Activated CD4-positive, alpha-beta T cell treated with anti-CD3 and anti-CD28 coated beads, Interleukin-2, amount 10 ng/mL, durations not matched to agents 24 days and 14 days (primary cell): ENCODE measurements around the gene CNDP1. TPM values are rescaled to one million over a fixed set of nuclear protein-coding genes. Genes with fewer than 3 reads are reported as not detected.

Source experiments
- DNase-seq: peaks from one replicate; pipeline ENCODE4 v3.0.0; 2022
- H3K27ac Mint-ChIP-seq: one replicate; pipeline ENCODE4 v1.8.0; 2022; ENCODE audit warnings: mild to moderate bottlenecking, mixed read lengths
- H3K27me3 Mint-ChIP-seq: one replicate; pipeline ENCODE4 v1.8.0; 2022; ENCODE audit warnings: mixed read lengths
- H3K36me3 Mint-ChIP-seq: one replicate; pipeline ENCODE4 v1.8.0; 2022; ENCODE audit warnings: low read depth, mild to moderate bottlenecking, mixed read lengths
- H3K4me1 Mint-ChIP-seq: one replicate; pipeline ENCODE4 v1.8.0; 2021; ENCODE audit warnings: mixed read lengths
- H3K4me3 Mint-ChIP-seq: one replicate; pipeline ENCODE4 v1.8.0; 2022; ENCODE audit warnings: mild to moderate bottlenecking, moderate library complexity, mixed read lengths
- H3K9me3 Mint-ChIP-seq: one replicate; pipeline ENCODE4 v1.8.0; 2021; ENCODE audit warnings: mixed read lengths
- intact Hi-C: fragments of 100-400 bp; cut with micrococcal nuclease; formaldehyde crosslinking; loops from one replicate; pipeline ENCODE4 v1.15.1; 2023
- total RNA-seq: library from RNA; stranded (reverse); gene quantifications from 2 replicates; pipeline ENCODE4 v1.2.3, GENCODE V29; 2022

CNDP1 gene
- total RNA-seq, 1 donor from 2014 or later = not detected

DNA sequence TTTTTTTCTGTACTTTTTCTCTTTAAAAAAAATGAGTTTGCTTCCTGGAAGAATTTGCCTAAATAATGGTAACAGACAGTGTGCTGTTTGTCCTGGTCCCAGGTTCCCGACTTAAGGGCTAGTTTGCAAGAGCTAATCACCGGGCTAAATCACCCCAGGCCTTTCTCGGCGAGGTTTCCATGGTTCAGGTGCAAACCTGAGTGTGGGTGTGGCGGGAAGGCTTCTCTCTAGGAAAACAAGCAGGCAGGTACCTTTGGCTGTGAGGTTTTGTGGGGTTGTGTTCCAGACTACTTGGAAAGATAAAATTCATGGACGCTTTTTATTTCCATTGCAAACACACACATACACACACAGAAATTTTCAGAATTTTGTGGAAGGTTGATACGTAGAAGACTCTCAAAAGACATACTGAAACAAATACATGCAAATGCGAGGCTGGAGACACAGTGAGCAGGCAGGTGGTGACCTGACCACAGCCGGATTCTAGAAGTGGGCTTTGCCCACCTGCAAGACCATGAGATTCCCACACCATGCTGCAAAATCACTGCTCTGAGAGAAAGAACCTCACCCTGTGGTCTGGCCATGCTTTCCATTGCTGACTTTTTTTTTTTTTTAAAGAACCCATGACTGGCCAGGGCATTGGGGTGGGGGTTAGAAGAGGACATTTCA lies 815 bp downstream of the CNDP1 start:
- H3K27ac Mint-ChIP-seq = no peak overlapping the region
- peaks cover 10% of the 10 kb centered on the region for H3K27me3 Mint-ChIP-seq
- no peaks in the 10 kb centered on the region for H3K4me1 Mint-ChIP-seq
- no peak overlapping the region for H3K4me3 Mint-ChIP-seq
- no peaks in the 10 kb centered on the region for H3K36me3 Mint-ChIP-seq
- intact Hi-C loops = no loop called here
- H3K9me3 Mint-ChIP-seq = no peaks in the 10 kb centered on the region
- no peak for DNase-seq

DNA sequence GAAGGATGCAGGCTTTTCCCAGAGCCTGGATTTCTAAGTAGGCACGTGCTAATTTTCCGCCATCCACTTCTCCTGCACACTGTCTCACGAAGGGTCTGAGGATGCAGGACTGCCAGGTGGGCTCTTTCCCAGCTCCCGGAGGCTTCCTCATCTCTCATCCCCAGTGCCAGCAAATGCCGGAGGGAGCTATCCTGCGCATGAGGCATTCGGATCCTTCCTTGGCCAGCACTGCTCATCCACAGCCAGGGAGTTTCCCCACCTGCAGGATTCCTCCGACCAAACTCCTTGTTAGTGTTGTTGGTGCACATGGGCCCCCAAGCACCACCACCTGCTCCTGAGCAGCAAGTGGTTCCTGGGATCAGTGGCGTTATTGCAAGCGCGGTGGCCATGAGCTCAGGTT lies 5.0 kb downstream of the CNDP1 start:
- no peak for DNase-seq
- Mint-ChIP-seq H3K36me3 (no peaks in the 10 kb centered on the region), H3K27me3 (peaks cover 8% of the 10 kb centered on the region), H3K4me1 (no peaks in the 10 kb centered on the region), H3K27ac (no peak overlapping the region), H3K4me3 (no peak overlapping the region), H3K9me3 (no peaks in the 10 kb centered on the region)
- intact Hi-C loops = no loop called here

DNA sequence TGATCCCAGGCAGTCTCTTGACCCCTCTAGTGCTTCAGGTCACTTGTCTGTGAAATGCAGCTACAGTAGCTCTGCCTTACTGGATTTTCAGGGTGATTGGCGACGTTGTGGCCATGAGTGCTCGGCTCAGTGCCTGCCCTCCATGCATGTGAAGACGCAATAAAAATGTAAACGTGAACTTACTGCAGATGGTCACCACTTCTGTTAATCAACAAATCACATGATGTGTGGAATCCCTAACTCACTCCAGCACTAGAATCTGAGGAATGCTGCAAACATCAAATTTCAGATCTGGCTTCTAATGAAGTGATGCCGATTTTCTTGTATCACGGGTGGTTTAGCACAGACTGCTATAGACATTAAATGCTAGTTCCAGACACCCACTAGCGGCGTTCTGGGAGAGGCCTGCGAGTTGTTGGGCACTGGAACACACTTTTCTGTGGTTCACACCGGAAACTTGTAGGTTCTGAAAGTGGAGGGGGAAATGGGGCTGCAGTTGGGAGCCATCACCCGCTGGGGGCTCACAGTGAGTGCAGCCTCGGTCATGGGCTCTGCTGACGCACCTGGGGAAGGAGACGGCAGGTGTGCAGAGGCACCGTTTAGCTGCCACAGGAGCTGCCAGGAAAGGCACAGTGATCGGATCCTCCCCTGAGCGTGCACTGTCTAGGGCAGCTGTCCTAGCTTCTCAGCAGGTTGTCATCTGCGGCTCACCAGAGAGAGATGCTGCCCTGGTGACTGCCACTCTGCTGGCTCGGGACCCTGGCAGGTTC lies 6.5 kb downstream of the CNDP1 start:
- Mint-ChIP-seq H3K9me3 (no peaks in the 10 kb centered on the region), H3K36me3 (no peaks in the 10 kb centered on the region), H3K4me1 (no peaks in the 10 kb centered on the region), H3K27me3 (peaks cover 8% of the 10 kb centered on the region), H3K27ac (no peak overlapping the region), H3K4me3 (no peak overlapping the region)
- DNase-seq = no peak
- intact Hi-C loops = no loop called here

DNA sequence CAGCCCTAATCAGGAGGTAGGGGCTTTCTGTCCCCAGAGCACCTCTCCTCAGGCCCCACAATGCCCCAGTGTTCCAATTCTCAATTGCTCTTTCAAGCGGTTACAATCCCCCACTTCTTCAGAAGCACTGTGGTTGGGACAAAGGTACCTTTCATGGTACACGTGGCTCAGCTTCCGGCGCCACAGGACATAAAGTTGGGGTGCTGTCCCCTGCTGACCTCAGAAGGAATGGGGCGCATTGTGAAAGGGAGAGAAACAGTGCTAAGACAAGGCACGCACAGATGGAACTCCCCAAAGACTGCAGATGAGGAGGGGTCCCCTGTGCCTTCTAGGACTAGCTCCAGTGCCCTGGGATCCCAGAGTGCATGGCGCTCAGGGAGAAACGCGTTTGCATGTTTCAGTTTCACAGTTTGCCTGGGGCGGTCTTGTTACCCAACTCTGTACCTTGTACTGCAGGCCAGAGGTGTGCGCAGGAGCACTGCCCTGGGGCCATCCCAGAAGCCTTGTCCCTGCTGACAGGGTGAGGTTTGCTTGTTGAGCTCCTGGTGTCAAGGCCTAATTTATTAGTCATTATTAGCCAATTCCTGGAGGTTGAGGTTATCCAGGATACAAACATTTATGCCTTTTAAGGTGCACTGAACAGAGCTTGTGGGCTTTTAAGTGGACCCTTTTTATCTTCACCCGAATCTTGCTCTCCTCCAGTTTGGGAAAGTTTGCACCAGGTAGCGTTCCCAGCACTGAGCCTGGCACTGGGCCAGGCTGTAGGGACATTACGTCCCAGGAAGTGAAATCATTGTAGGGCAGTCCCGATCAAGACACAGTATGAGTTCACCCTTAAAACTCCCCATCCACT lies 7.6 kb downstream of the CNDP1 start:
- DNase-seq = no peak
- H3K36me3 Mint-ChIP-seq = no peaks in the 10 kb centered on the region
- intact Hi-C loops = no loop called here
- no peak overlapping the region for H3K27ac Mint-ChIP-seq
- peaks cover 5% of the 10 kb centered on the region for H3K27me3 Mint-ChIP-seq
- no peak overlapping the region for H3K4me3 Mint-ChIP-seq
- no peaks in the 10 kb centered on the region for H3K9me3 Mint-ChIP-seq
- no peaks in the 10 kb centered on the region for H3K4me1 Mint-ChIP-seq

DNA sequence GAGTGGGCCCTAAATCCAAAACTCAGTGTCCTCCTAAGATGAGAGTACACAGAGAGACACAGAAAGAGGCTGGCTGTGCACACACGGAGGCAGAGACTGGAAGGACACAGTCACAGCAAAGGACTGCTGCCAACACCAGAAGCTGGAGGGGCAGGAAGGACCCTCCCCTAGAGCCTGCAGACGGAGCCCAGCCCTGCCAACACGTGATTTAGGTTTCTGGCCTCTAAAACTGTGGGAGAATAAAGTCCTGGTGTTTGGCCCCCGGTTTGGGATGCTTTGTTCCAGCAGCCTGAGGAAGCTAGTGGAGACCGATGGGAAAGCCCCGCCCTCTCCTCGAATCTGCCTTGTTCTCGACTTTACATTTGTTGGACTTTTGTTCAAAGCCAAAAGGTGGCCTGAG lies 10.6 kb downstream of the CNDP1 start:
- Mint-ChIP-seq H3K27ac (no peak overlapping the region), H3K9me3 (peaks cover 3% of the 10 kb centered on the region), H3K4me1 (peaks cover 7% of the 10 kb centered on the region), H3K27me3 (no peaks in the 10 kb centered on the region), H3K4me3 (no peak overlapping the region), H3K36me3 (no peaks in the 10 kb centered on the region)
- no peak for DNase-seq
- intact Hi-C loops = no loop called here

DNA sequence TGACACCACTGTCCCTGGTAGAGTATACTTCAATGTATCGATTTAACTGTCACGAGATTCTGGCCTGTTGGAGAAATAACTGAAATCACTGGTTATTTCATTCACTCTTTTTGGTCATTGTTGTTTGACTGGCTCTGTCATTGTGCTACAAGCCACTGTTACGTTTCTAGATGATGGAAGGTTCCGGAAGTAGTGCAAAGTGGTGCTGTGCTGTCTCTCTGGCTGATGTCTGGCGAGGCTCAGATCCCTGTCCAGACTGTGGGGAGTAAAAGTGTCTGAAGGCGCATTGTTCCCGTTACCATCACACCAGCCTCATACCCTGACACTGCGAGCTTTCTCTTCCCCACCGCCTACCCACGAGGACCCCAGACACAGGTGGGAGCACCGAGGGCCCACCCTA lies 11.7 kb downstream of the CNDP1 start:
- intact Hi-C loops = no loop called here
- H3K36me3 Mint-ChIP-seq = no peaks in the 10 kb centered on the region

DNA sequence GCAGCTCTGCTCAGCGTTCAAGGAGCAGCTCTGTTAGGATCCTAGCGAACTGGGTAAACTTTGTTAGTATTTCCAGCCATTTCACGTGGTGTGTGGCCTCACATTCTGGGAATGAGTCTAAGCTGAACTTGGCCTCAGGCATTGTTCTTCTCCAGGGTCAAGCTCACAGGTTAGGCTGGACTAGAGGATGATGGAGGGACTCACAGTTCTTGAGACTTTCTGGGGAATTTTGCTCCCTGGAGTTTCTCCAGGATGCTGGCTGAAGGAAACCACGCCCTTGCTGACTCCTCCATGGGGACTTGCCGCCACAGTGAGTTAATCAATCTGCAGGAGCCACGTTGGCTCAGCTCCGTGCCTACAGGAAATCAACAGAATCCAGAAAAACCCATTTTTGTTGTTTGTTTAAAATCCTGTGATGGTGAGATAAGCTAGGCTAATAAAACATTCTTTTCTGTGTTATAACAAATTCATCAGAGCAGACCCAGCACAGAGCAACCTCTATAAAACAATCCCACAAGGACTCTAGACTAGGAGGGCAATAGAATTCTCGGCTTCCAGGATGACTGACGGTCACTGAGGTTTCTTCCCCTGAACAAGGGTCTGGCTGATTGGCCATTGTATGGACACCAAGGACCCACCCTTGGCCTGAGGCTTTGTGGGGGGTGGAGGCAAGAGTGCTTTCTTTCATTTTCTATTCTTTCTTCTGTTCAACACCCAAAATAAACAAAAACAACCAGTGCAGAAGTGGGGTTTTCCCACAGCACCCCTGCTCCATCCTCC lies 12.6 kb downstream of the CNDP1 start:
- H3K4me3 Mint-ChIP-seq = no peak overlapping the region
- intact Hi-C loops = no loop called here
- no peak overlapping the region for H3K27ac Mint-ChIP-seq
- H3K9me3 Mint-ChIP-seq = peaks cover 3% of the 10 kb centered on the region
- peaks cover 2% of the 10 kb centered on the region for H3K27me3 Mint-ChIP-seq
- H3K36me3 Mint-ChIP-seq = no peaks in the 10 kb centered on the region
- DNase-seq = no peak
- H3K4me1 Mint-ChIP-seq = peaks cover 9% of the 10 kb centered on the region

More for the DNA sequence above, 11.7 kb downstream of the CNDP1 start:
- H3K27me3 Mint-ChIP-seq = no peaks in the 10 kb centered on the region
- H3K27ac Mint-ChIP-seq = no peak overlapping the region
- peaks cover 7% of the 10 kb centered on the region for H3K4me1 Mint-ChIP-seq
- no peak overlapping the region for H3K4me3 Mint-ChIP-seq
- no peak for DNase-seq
- H3K9me3 Mint-ChIP-seq = peaks cover 3% of the 10 kb centered on the region

DNA sequence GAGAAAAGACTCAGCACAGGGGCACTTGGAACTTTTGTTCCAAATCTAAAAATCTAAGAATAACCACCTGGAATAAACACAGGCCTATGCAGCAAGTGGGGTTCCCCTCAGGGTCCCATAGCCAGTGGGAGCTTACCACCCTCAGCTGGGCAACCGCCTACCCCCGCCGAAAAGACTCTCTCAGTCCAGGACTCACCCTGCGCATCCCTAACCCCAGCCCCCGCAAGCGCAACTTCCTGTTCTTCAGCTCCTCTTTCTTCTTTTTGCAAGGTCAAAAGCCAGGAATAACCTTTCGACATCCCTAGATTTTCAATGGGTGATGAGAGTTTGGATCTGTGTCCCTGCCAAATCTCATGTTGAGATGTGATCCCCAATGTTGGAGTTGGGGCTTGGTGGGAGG lies 13.6 kb downstream of the CNDP1 start:
- Mint-ChIP-seq H3K36me3 (no peaks in the 10 kb centered on the region), H3K4me1 (peaks cover 9% of the 10 kb centered on the region), H3K4me3 (no peak overlapping the region), H3K9me3 (peaks cover 3% of the 10 kb centered on the region), H3K27ac (no peak overlapping the region), H3K27me3 (peaks cover 2% of the 10 kb centered on the region)
- no peak for DNase-seq
- intact Hi-C loops = no loop called here

DNA sequence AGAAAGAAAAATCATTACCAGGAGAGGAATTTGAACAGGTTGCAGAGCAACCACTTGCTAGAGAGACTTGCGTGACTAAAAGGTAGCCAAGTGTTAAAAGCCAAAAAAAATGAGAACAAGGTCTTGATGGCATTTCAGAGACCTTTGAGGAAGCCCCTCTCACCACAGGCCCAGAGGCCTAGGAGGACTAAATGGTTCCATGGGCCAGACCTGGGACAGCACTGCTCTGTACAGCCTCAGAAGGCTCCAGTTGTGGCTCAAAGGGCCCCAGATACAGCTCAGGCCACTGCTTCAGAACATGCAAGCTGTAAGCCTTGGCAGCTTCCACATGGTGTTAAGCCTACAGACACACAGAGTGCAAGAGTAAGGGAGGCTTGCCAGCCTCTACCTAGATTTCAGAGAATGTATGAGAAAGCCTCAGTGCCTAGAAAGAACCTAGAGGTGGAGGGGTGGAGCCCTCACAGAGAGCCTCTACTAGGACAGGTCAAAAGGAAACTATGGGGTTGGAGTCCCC lies 15.3 kb downstream of the CNDP1 start:
- H3K36me3 Mint-ChIP-seq = no peaks in the 10 kb centered on the region
- no peak overlapping the region for H3K27ac Mint-ChIP-seq
- no peak for DNase-seq
- H3K9me3 Mint-ChIP-seq = peaks cover 3% of the 10 kb centered on the region
- H3K27me3 Mint-ChIP-seq = peaks cover 4% of the 10 kb centered on the region
- H3K4me1 Mint-ChIP-seq = peaks cover 9% of the 10 kb centered on the region
- intact Hi-C loops = loop anchor here (5.0 kb wide), 1 partner anchor 1787 kb away; no protein-coding TSS in a partner anchor
- H3K4me3 Mint-ChIP-seq = no peak overlapping the region

DNA sequence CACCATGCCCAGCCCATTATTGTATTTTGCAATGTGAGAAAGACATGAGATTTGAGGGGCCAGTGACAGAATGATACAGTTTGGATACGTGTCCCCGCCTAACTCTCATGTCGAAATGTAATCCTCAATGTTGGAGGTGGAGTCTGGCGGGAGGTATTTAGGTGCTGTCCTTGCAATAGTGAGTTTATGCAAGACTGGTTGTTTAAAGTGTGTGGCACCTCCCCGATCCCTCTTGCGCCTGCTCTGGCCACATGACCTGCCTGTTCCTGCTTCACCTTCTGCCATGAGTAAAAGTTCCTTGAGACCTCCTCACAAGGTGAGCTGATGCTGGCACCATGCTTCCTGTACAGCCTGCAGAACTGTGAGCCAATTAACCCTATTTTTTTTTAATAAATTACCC lies 16.6 kb downstream of the CNDP1 start:
- Mint-ChIP-seq H3K4me1 (peaks cover 9% of the 10 kb centered on the region), H3K27ac (no peak overlapping the region), H3K27me3 (peaks cover 4% of the 10 kb centered on the region), H3K36me3 (no peaks in the 10 kb centered on the region), H3K4me3 (no peak overlapping the region), H3K9me3 (peaks cover 3% of the 10 kb centered on the region)
- intact Hi-C loops = loop anchor here (5.0 kb wide), 1 partner anchor 1789 kb away; no protein-coding TSS in a partner anchor
- DNase-seq = no peak

DNA sequence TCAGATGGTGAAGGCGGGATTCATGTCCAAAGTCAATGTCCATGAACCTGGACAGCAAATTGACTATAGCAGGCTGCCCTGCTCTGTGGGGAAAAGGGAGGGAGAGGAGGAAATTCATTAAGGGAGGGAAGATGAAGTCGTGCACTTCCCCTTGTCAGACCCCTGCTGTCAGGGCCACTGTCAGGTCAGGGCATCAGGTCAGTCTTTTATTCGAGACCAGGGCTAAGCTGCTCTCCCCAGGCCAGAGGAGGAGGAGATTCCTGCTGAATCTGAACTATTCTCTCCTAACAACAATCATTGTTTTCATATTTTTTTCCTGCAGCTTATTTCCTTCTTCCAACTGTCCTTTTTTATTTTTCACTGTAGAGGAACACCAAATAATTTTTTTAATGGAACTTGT lies 17.2 kb downstream of the CNDP1 start:
- H3K27ac Mint-ChIP-seq = no peak overlapping the region
- no peak for DNase-seq
- H3K36me3 Mint-ChIP-seq = no peaks in the 10 kb centered on the region
- intact Hi-C loops = loop anchor here (5.0 kb wide), 1 partner anchor 1789 kb away; no protein-coding TSS in a partner anchor
- peaks cover 4% of the 10 kb centered on the region for H3K27me3 Mint-ChIP-seq
- H3K4me1 Mint-ChIP-seq = peaks cover 9% of the 10 kb centered on the region
- no peak overlapping the region for H3K4me3 Mint-ChIP-seq
- H3K9me3 Mint-ChIP-seq = peaks cover 3% of the 10 kb centered on the region

DNA sequence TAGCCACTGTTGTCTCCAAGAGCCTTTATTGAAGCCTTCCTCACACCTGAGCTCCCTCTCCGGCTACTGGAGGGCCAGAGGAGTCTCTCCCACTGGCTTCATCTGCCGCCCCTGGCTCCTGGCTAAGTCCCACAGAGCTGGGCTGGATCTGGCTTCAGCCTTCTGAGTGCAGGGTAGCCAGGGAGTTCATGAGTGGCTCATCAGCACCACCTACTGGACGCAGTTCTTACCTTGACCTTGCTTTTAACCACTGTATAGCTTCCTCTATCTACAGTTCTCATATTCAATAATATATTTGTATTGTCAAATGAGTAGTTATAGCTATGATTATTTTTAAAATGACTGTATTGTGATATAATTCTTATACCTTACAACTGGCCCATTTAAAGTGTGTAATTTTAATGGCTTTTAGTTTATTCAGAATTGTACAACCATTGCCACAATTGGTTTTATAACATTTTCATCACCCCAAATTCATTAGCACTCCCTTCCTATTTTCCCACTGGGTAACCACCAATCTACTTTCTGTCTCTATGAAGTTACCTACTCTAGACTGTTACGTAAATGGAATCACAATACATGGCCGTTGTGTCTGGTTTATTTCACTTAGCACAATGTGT lies 17.7 kb downstream of the CNDP1 start:
- Mint-ChIP-seq H3K4me3 (no peak overlapping the region), H3K27me3 (peaks cover 4% of the 10 kb centered on the region), H3K4me1 (peaks cover 9% of the 10 kb centered on the region), H3K36me3 (no peaks in the 10 kb centered on the region), H3K9me3 (peaks cover 3% of the 10 kb centered on the region), H3K27ac (peak overlapping the region; percentile 59)
- DNase-seq = peak; percentile 92
- intact Hi-C loops = loop anchor here (1.0 to 5.0 kb wide), 4 partner anchors 57 to 1790 kb away; no protein-coding TSS in a partner anchor

DNA sequence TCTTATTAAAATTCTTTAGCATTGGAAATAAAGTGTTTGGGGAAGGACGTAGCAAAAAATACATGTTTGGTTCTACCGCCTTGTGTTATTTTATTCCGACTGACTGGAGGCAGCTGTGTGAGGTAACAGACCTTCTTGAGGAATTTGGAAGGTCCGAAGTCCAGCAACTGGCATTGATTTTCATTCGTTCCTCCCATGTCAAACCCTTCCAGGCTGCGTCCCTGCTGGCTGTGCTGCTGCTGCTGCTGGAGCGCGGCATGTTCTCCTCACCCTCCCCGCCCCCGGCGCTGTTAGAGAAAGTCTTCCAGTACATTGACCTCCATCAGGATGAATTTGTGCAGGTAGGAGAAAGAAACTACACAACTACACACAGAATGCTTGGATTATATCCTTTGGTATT lies 21.8 kb downstream of the CNDP1 start:
- Mint-ChIP-seq H3K36me3 (no peaks in the 10 kb centered on the region), H3K9me3 (no peaks in the 10 kb centered on the region), H3K27ac (no peak overlapping the region), H3K4me1 (peaks cover 2% of the 10 kb centered on the region), H3K27me3 (peaks cover 4% of the 10 kb centered on the region), H3K4me3 (no peak overlapping the region)
- intact Hi-C loops = no loop called here
- DNase-seq = no peak
